Measurements from ENCODE around the gene FOXO6.

FOXO6 gene

DNA sequence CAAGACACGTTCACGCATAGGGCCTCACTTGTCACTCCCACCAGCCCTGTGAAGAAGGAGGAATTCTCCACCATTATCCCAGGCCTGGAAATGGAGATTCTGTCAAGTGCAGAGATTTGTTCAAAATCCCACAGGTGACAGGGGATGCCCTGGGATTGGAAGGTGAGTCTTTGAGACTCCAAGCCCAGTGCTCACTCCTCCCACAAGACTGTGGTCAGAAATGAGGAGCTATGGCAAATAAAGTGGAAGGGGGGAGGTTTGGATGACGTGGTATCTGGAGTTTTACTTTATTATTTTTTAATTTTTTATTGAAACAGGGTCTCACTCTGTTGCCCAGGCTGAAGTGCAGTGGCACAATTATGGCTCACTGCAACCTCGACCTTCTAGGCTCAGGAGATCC lies 12.8 kb upstream of the FOXO6 start:
- no peaks in the 10 kb centered on the region for H3K4me1 ChIP-seq (ENCODE audit: control insufficient read depth, insufficient read depth, low read length)
- H3K36me3 ChIP-seq (ENCODE audit: control insufficient read depth, insufficient read depth, low read length), result no peaks in the 10 kb centered on the region
- no peak overlapping the region for H3K9ac ChIP-seq (ENCODE audit: low read length)
- H3K27ac ChIP-seq (ENCODE audit: low read depth, low read length), result no peak overlapping the region
- no peaks in the 10 kb centered on the region for H3K27me3 ChIP-seq (ENCODE audit: control insufficient read depth, insufficient read depth, low read length)
- no peak overlapping the region for H3K4me3 ChIP-seq (ENCODE audit: low read length)

GRCh38 chr1:41349361-41350054 lies 11.7 kb upstream of the FOXO6 start:
- Histone ChIP-seq H3K36me3 (ENCODE audit: control insufficient read depth, insufficient read depth, low read length) (no peaks in the 10 kb centered on the region), H3K9ac (ENCODE audit: low read length) (no peak overlapping the region), H3K27me3 (ENCODE audit: control insufficient read depth, insufficient read depth, low read length) (no peaks in the 10 kb centered on the region), H3K4me1 (ENCODE audit: control insufficient read depth, insufficient read depth, low read length) (no peaks in the 10 kb centered on the region), H3K4me3 (ENCODE audit: low read length) (no peak overlapping the region), H3K27ac (ENCODE audit: low read depth, low read length) (no peak overlapping the region)

DNA sequence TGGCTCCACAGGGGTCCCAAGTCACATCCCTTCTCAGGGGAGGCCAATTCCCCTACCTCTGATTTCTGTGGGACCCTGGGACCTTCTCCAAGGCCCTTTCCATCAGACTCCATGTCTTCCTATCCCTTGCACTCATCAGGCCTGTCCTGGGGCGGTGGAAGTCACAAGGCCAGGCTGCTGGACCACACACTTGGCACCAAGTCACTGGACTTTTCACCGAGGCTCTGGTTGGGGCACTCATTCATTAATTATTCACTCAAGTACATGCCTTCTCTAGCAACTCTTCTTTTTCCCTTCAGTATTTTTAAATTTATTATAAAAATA lies 11.2 kb upstream of the FOXO6 start:
- Histone ChIP-seq H3K36me3 (ENCODE audit: control insufficient read depth, insufficient read depth, low read length) (no peaks in the 10 kb centered on the region), H3K27ac (ENCODE audit: low read depth, low read length) (no peak overlapping the region), H3K27me3 (ENCODE audit: control insufficient read depth, insufficient read depth, low read length) (no peaks in the 10 kb centered on the region), H3K4me1 (ENCODE audit: control insufficient read depth, insufficient read depth, low read length) (no peaks in the 10 kb centered on the region), H3K9ac (ENCODE audit: low read length) (no peak overlapping the region), H3K4me3 (ENCODE audit: low read length) (no peak overlapping the region)

- H3K36me3 ChIP-seq (ENCODE audit: control insufficient read depth, insufficient read depth, low read length), result no peaks in the 10 kb centered on the region
- no peaks in the 10 kb centered on the region for H3K27me3 ChIP-seq (ENCODE audit: control insufficient read depth, insufficient read depth, low read length)
- H3K27ac ChIP-seq (ENCODE audit: low read depth, low read length), result no peak overlapping the region
- H3K9ac ChIP-seq (ENCODE audit: low read length), result no peak overlapping the region
- H3K4me1 ChIP-seq (ENCODE audit: control insufficient read depth, insufficient read depth, low read length), result no peaks in the 10 kb centered on the region
- no peak overlapping the region for H3K4me3 ChIP-seq (ENCODE audit: low read length)
These were observed 9.7 kb upstream of the FOXO6 start for GRCh38 chr1:41351262-41352151.

GRCh38 chr1:41353744-41354143 lies 7.5 kb upstream of the FOXO6 start:
- H3K27ac ChIP-seq (ENCODE audit: low read depth, low read length), result no peak overlapping the region
- H3K9ac ChIP-seq (ENCODE audit: low read length), result no peak overlapping the region
- H3K27me3 ChIP-seq (ENCODE audit: control insufficient read depth, insufficient read depth, low read length), result no peaks in the 10 kb centered on the region
- peaks cover 6% of the 10 kb centered on the region for H3K4me1 ChIP-seq (ENCODE audit: control insufficient read depth, insufficient read depth, low read length)
- no peak overlapping the region for H3K4me3 ChIP-seq (ENCODE audit: low read length)
- H3K36me3 ChIP-seq (ENCODE audit: control insufficient read depth, insufficient read depth, low read length), result no peaks in the 10 kb centered on the region

DNA sequence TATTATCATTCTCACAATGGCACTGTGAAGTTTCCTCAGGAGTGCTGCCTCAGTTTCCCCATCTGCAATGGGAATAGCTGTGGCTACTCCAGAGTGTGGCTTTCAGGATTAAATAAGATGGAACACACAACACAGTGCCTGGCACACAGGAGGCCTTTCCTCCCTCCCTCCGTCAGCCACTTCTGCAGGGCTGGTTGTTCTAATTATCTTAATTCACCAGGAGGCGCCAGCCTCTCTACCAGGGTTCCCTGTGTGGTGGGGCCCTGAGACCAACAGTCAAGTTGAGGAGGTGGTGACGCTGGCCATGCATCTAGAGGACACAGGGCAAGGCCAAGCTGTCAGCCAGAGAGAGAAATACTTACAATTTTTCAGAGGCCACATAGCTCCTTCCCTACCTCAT lies 6.3 kb upstream of the FOXO6 start:
- Histone ChIP-seq H3K27ac (ENCODE audit: low read depth, low read length) (no peak overlapping the region), H3K36me3 (ENCODE audit: control insufficient read depth, insufficient read depth, low read length) (no peaks in the 10 kb centered on the region)

GRCh38 chr1:41355356-41355755 lies 5.9 kb upstream of the FOXO6 start:
- H3K4me1 ChIP-seq (ENCODE audit: control insufficient read depth, insufficient read depth, low read length), result peaks cover 14% of the 10 kb centered on the region
- no peak overlapping the region for H3K4me3 ChIP-seq (ENCODE audit: low read length)
- no peaks in the 10 kb centered on the region for H3K36me3 ChIP-seq (ENCODE audit: control insufficient read depth, insufficient read depth, low read length)
- H3K27me3 ChIP-seq (ENCODE audit: control insufficient read depth, insufficient read depth, low read length), result no peaks in the 10 kb centered on the region
- no peak overlapping the region for H3K9ac ChIP-seq (ENCODE audit: low read length)
- no peak overlapping the region for H3K27ac ChIP-seq (ENCODE audit: low read depth, low read length)

More for the DNA sequence above, 6.3 kb upstream of the FOXO6 start:
- Histone ChIP-seq H3K9ac (ENCODE audit: low read length) (no peak overlapping the region), H3K27me3 (ENCODE audit: control insufficient read depth, insufficient read depth, low read length) (no peaks in the 10 kb centered on the region), H3K4me1 (ENCODE audit: control insufficient read depth, insufficient read depth, low read length) (peaks cover 13% of the 10 kb centered on the region), H3K4me3 (ENCODE audit: low read length) (no peak overlapping the region)

GRCh38 chr1:41355761-41356160 lies 5.5 kb upstream of the FOXO6 start:
- H3K27ac ChIP-seq (ENCODE audit: low read depth, low read length), result no peak overlapping the region
- H3K27me3 ChIP-seq (ENCODE audit: control insufficient read depth, insufficient read depth, low read length), result no peaks in the 10 kb centered on the region
- H3K9ac ChIP-seq (ENCODE audit: low read length), result no peak overlapping the region
- no peaks in the 10 kb centered on the region for H3K36me3 ChIP-seq (ENCODE audit: control insufficient read depth, insufficient read depth, low read length)
- no peak overlapping the region for H3K4me3 ChIP-seq (ENCODE audit: low read length)
- peaks cover 18% of the 10 kb centered on the region for H3K4me1 ChIP-seq (ENCODE audit: control insufficient read depth, insufficient read depth, low read length)

DNA sequence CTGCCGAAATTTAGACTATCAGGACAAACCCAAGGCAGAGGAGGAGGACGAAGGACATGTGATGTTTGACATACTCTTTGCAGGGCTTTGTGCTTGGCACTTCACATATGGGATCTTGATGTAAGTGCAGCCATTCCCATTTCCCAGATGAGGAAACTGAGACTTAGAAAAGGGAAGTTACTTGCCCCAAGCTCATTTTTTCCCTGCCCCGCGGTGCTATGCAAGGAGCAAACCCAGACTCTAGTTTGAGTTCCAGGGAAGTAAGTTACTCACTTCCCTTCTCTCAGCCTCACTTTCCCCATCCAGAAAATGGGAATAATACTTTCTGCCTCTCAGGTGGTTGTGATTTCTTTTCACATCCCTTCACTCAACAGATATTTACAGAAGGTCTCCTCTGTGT lies 4.5 kb upstream of the FOXO6 start:
- no peak overlapping the region for H3K9ac ChIP-seq (ENCODE audit: low read length)
- no peak overlapping the region for H3K27ac ChIP-seq (ENCODE audit: low read depth, low read length)
- no peaks in the 10 kb centered on the region for H3K36me3 ChIP-seq (ENCODE audit: control insufficient read depth, insufficient read depth, low read length)
- no peak overlapping the region for H3K4me3 ChIP-seq (ENCODE audit: low read length)
- H3K27me3 ChIP-seq (ENCODE audit: control insufficient read depth, insufficient read depth, low read length), result no peaks in the 10 kb centered on the region
- peaks cover 18% of the 10 kb centered on the region for H3K4me1 ChIP-seq (ENCODE audit: control insufficient read depth, insufficient read depth, low read length)

- Histone ChIP-seq H3K4me3 (ENCODE audit: low read length) (no peak overlapping the region), H3K36me3 (ENCODE audit: control insufficient read depth, insufficient read depth, low read length) (no peaks in the 10 kb centered on the region), H3K4me1 (ENCODE audit: control insufficient read depth, insufficient read depth, low read length) (peaks cover 18% of the 10 kb centered on the region), H3K27me3 (ENCODE audit: control insufficient read depth, insufficient read depth, low read length) (no peaks in the 10 kb centered on the region), H3K9ac (ENCODE audit: low read length) (no peak overlapping the region), H3K27ac (ENCODE audit: low read depth, low read length) (no peak overlapping the region)
These were observed 3.7 kb upstream of the FOXO6 start for GRCh38 chr1:41357451-41358101.

DNA sequence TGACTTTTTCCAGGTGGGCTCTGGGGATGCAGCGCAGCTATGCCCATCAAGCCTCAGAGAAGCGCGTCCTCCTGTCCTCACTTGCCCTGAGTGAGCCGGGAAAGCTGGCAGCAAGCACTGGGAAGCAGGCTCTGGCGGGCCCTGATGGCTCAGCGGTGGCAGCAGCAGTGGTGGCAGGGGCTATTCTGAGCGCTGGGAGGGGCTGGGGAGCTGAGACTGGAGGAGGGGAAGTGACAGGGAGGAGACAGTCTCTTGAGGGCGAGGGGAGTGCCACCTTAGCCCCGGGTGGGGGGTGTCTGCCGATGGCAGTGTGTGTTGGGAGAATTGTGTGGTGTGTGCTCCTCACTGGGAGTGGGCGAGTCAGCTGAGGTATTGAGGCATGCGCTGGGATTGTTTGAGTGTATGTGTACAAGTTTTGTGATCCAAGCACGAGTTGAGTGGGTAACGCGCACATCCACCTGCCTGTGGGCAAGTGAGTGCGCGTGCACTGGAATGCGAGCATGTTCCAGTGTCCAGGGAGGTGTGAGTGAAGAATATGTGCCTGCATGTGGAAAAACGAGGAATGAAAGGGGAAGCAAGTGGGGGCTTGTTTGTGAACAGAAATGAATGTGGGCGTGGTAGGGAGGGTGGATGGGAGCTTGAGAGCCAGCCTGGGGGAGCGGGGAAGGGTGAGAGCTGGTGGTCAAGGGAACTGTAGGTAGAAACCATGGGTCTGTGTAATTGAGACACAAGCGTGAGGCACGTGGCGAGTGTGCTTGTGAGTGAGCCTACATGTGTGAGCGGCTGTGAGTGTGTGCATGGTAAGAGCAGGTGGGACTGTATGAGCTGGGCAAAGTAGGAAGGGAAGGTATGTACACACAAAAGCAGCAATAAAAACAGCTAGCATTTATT lies 2.9 kb upstream of the FOXO6 start:
- H3K27me3 ChIP-seq (ENCODE audit: control insufficient read depth, insufficient read depth, low read length), result peaks cover 7% of the 10 kb centered on the region
- H3K9ac ChIP-seq (ENCODE audit: low read length), result no peak overlapping the region
- H3K27ac ChIP-seq (ENCODE audit: low read depth, low read length), result no peak overlapping the region
- H3K4me1 ChIP-seq (ENCODE audit: control insufficient read depth, insufficient read depth, low read length), result peaks cover 21% of the 10 kb centered on the region
- no peaks in the 10 kb centered on the region for H3K36me3 ChIP-seq (ENCODE audit: control insufficient read depth, insufficient read depth, low read length)
- no peak overlapping the region for H3K4me3 ChIP-seq (ENCODE audit: low read length)

Measured in rectal smooth muscle tissue (tissue), 1 donor.